BE2C (cell line): ENCODE measurements around the gene ATG4A.

Source experiments
- DNase-seq: peaks from one replicate; pipeline ENCODE4 v3.0.0-alpha.2; 2020
- H3K27me3 ChIP-seq: fragments of 250-450 bp; sonication (Bioruptor Pico); 2 replicates; pipeline ENCODE4 v1.5.1; 2020; ENCODE audit warnings: mild to moderate bottlenecking
- H3K36me3 ChIP-seq: fragments of 250-450 bp; sonication (Bioruptor Pico); 2 replicates; pipeline ENCODE4 v1.5.1; 2020; ENCODE audit warnings: mild to moderate bottlenecking
- H3K4me1 ChIP-seq: fragments of 250-450 bp; sonication (Bioruptor Pico); 2 replicates; pipeline ENCODE4 v1.5.1; 2020
- H3K4me3 ChIP-seq: 2 replicates; pipeline ENCODE4 v1.5.1; 2011; ENCODE audit warnings: low read depth, low read length
- H3K9me3 ChIP-seq: fragments of 250-450 bp; sonication (Bioruptor Pico); 2 replicates; pipeline ENCODE4 v1.5.1; 2020
- CTCF ChIP-seq: IDR thresholded peaks from 2 replicates; pipeline ENCODE4 v1.5.1; 2012; ENCODE audit warnings: mild to moderate bottlenecking, low read depth, low read length

ATG4A gene

GRCh38 chrX:108126661-108127060, 35.1 kb downstream of the ATG4A start:
- DNase-seq, result no peak
- H3K27me3 ChIP-seq, result no peaks in the 10 kb centered on the region

GRCh38 chrX:108127152-108127551, 35.6 kb downstream of the ATG4A start:
- Histone ChIP-seq H3K9me3 (no peaks in the 10 kb centered on the region), H3K27me3 (no peaks in the 10 kb centered on the region), H3K36me3 (no peaks in the 10 kb centered on the region), H3K4me1 (no peaks in the 10 kb centered on the region), H3K4me3 (no peak overlapping the region)
- TF ChIP-seq CTCF, result no peak
- DNase-seq, result no peak

More at GRCh38 chrX:108126661-108127060, 35.1 kb downstream of the ATG4A start:
- no peaks in the 10 kb centered on the region for H3K36me3 ChIP-seq
- H3K4me1 ChIP-seq, result no peaks in the 10 kb centered on the region
- no peak overlapping the region for H3K4me3 ChIP-seq
- no peaks in the 10 kb centered on the region for H3K9me3 ChIP-seq
- TF ChIP-seq CTCF, result no peak

- no peak for TF ChIP-seq CTCF
- DNase-seq, result no peak
- Histone ChIP-seq H3K4me3 (no peak overlapping the region), H3K27me3 (no peaks in the 10 kb centered on the region), H3K9me3 (no peaks in the 10 kb centered on the region), H3K4me1 (no peaks in the 10 kb centered on the region), H3K36me3 (no peaks in the 10 kb centered on the region)
These were observed 39.3 kb downstream of the ATG4A start for GRCh38 chrX:108130889-108131288.

- Histone ChIP-seq H3K4me3 (no peak overlapping the region), H3K4me1 (no peaks in the 10 kb centered on the region), H3K27me3 (no peaks in the 10 kb centered on the region), H3K9me3 (no peaks in the 10 kb centered on the region), H3K36me3 (no peaks in the 10 kb centered on the region)
- no peak for DNase-seq
- TF ChIP-seq CTCF, result no peak
These were observed 39.9 kb downstream of the ATG4A start for GRCh38 chrX:108131471-108131870.

GRCh38 chrX:108132034-108132433, 40.5 kb downstream of the ATG4A start:
- Histone ChIP-seq H3K4me3 (no peak overlapping the region), H3K36me3 (no peaks in the 10 kb centered on the region), H3K27me3 (no peaks in the 10 kb centered on the region), H3K9me3 (no peaks in the 10 kb centered on the region), H3K4me1 (no peaks in the 10 kb centered on the region)
- no peak for TF ChIP-seq CTCF
- DNase-seq, result no peak

GRCh38 chrX:108132876-108133275, 41.3 kb downstream of the ATG4A start:
- DNase-seq, result no peak
- no peaks in the 10 kb centered on the region for H3K9me3 ChIP-seq
- no peak overlapping the region for H3K4me3 ChIP-seq
- H3K27me3 ChIP-seq, result no peaks in the 10 kb centered on the region
- H3K36me3 ChIP-seq, result no peaks in the 10 kb centered on the region
- TF ChIP-seq CTCF, result no peak
- H3K4me1 ChIP-seq, result no peaks in the 10 kb centered on the region
